Measurements from ENCODE around the gene CHRNA10. TPM values are rescaled to one million over a fixed set of nuclear protein-coding genes. Genes with fewer than 3 reads are reported as not detected.
A peak's percentile ranks its signal among the peaks of the same experiment; 100 is the strongest.

The CHRNA10 gene
- total and polyA plus RNA-seq, 2 of the 13 experiments (the other 11 are each of a cell fraction or from before 2014, with no cell fraction given) = 0.53 to 0.71 TPM

DNA sequence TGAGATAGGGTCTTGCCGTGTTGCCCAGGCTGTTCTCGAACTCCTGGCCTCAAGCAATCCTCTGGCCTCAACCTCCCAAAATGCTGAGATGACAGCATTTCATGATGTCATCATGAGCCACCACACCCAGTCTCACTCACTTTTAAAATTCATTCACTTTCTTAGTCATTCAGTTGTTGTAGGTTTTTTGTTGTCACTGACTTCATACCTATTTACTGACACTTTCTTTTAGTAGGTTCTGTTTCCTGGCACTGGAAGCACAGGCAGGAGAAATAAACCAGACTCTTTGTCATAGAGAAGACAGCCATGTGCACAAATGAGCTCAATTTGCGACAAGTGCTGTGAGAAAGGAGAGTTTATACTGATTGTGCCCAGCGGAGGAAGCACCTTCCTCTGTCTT, 39.9 kb downstream of the CHRNA10 start (continued):
- TF ChIP-seq, protein P1, sequence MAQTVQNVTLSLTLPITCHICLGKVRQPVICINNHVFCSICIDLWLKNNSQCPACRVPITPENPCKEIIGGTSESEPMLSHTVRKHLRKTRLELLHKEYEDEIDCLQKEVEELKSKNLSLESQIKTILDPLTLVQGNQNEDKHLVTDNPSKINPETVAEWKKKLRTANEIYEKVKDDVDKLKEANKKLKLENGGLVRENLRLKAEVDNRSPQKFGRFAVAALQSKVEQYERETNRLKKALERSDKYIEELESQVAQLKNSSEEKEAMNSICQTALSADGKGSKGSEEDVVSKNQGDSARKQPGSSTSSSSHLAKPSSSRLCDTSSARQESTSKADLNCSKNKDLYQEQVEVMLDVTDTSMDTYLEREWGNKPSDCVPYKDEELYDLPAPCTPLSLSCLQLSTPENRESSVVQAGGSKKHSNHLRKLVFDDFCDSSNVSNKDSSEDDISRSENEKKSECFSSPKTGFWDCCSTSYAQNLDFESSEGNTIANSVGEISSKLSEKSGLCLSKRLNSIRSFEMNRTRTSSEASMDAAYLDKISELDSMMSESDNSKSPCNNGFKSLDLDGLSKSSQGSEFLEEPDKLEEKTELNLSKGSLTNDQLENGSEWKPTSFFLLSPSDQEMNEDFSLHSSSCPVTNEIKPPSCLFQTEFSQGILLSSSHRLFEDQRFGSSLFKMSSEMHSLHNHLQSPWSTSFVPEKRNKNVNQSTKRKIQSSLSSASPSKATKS (CRISPR knock-in tag; IDR thresholded peaks at IDR 0.05) = no peak
- TF ChIP-seq SMARCE1 (IDR thresholded peaks at IDR 0.05; ENCODE audit: borderline replicate concordance) (no peak), MYC (CRISPR knock-in tag; IDR thresholded peaks at IDR 0.05; ENCODE audit: borderline replicate concordance) (no peak), KLF11 (CRISPR knock-in tag; IDR thresholded peaks at IDR 0.05) (no peak), CREB1 (IDR thresholded peaks at IDR 0.05) (peak; percentile 73), CREB1 (CRISPR knock-in tag; IDR thresholded peaks at IDR 0.05) (no peak)
- TF ChIP-seq, protein P2, sequence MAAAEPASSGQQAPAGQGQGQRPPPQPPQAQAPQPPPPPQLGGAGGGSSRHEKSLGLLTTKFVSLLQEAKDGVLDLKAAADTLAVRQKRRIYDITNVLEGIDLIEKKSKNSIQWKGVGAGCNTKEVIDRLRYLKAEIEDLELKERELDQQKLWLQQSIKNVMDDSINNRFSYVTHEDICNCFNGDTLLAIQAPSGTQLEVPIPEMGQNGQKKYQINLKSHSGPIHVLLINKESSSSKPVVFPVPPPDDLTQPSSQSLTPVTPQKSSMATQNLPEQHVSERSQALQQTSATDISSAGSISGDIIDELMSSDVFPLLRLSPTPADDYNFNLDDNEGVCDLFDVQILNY (CRISPR knock-in tag; conservative IDR thresholded peaks at IDR 0.05) = no peak
- TF ChIP-seq, protein P3, sequence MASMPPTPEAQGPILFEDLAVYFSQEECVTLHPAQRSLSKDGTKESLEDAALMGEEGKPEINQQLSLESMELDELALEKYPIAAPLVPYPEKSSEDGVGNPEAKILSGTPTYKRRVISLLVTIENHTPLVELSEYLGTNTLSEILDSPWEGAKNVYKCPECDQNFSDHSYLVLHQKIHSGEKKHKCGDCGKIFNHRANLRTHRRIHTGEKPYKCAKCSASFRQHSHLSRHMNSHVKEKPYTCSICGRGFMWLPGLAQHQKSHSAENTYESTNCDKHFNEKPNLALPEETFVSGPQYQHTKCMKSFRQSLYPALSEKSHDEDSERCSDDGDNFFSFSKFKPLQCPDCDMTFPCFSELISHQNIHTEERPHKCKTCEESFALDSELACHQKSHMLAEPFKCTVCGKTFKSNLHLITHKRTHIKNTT (CRISPR knock-in tag; IDR thresholded peaks at IDR 0.05) = no peak
- TF ChIP-seq, protein P4, sequence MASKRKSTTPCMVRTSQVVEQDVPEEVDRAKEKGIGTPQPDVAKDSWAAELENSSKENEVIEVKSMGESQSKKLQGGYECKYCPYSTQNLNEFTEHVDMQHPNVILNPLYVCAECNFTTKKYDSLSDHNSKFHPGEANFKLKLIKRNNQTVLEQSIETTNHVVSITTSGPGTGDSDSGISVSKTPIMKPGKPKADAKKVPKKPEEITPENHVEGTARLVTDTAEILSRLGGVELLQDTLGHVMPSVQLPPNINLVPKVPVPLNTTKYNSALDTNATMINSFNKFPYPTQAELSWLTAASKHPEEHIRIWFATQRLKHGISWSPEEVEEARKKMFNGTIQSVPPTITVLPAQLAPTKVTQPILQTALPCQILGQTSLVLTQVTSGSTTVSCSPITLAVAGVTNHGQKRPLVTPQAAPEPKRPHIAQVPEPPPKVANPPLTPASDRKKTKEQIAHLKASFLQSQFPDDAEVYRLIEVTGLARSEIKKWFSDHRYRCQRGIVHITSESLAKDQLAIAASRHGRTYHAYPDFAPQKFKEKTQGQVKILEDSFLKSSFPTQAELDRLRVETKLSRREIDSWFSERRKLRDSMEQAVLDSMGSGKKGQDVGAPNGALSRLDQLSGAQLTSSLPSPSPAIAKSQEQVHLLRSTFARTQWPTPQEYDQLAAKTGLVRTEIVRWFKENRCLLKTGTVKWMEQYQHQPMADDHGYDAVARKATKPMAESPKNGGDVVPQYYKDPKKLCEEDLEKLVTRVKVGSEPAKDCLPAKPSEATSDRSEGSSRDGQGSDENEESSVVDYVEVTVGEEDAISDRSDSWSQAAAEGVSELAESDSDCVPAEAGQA (IDR thresholded peaks at IDR 0.05; ENCODE audit: low read depth) = no peak
- TF ChIP-seq, protein P4 (CRISPR knock-in tag; IDR thresholded peaks at IDR 0.05; ENCODE audit: borderline replicate concordance) = no peak
